GM23338 (cell line): ENCODE measurements around the gene GLOD4. TPM values are rescaled to one million over a fixed set of nuclear protein-coding genes. Genes with fewer than 3 reads are reported as not detected.

ENCODE experiments used
- CREB1 ChIP-seq: fragments of 250-450 bp; sonication (Bioruptor Pico); IDR thresholded peaks from 2 replicates; pipeline ENCODE4 v1.5.0; 2020; ENCODE audit warnings: low read depth, mild to moderate bottlenecking, moderate library complexity
- EZH2 ChIP-seq: fragments of 200-600 bp; sonication (generic); IDR thresholded peaks from one replicate; pipeline ENCODE4 v1.8.0; 2017; ENCODE audit warnings: antibody characterized with exemption, mild to moderate bottlenecking, low read depth; ENCODE audit not compliant: unreplicated experiment
- EZH2phosphoT487 ChIP-seq: fragments of 200-600 bp; sonication (generic); IDR thresholded peaks from one replicate; pipeline ENCODE4 v1.8.1; 2018; ENCODE audit warnings: antibody characterized with exemption; ENCODE audit not compliant: unreplicated experiment
- JUNB ChIP-seq: IDR thresholded peaks from one replicate; pipeline ENCODE4 v1.6.1; 2016; ENCODE audit warnings: antibody characterized with exemption; ENCODE audit not compliant: unreplicated experiment
- NANOG ChIP-seq: IDR thresholded peaks from 2 replicates; pipeline ENCODE4 v1.6.1; 2016; ENCODE audit warnings: antibody characterized with exemption, borderline replicate concordance
- POLR2AphosphoS5 ChIP-seq: IDR thresholded peaks from 2 replicates; pipeline ENCODE4 v1.6.1; 2016; ENCODE audit warnings: antibody characterized with exemption, low read depth
- STAT1 ChIP-seq: IDR thresholded peaks from one replicate; pipeline ENCODE4 v1.6.1; 2016; ENCODE audit warnings: antibody characterized with exemption; ENCODE audit not compliant: unreplicated experiment
- ZNF114 ChIP-seq: fragments of 250-450 bp; sonication (Bioruptor Pico); IDR thresholded peaks from 2 replicates; pipeline ENCODE4 v1.5.0; 2020; ENCODE audit warnings: mild to moderate bottlenecking, moderate library complexity
- ZNF331 ChIP-seq: fragments of 250-450 bp; sonication (Bioruptor Pico); IDR thresholded peaks from 2 replicates; pipeline ENCODE4 v1.5.0; 2020; ENCODE audit warnings: low read depth, mild to moderate bottlenecking, moderate library complexity
- polyA plus RNA-seq: library from polyadenylated mRNA; unstranded; fragments of >200 nt; fragmentation: Nextera tagmentation; extraction: Ambion mirVana; gene quantifications from 2 replicates; pipeline ENCODE4 v1.2.1, GENCODE V29; 2016
- total RNA-seq: library from RNA; depleted of rRNA; stranded (reverse); fragments of >200 nt; shearing (Covaris generic); gene quantifications from 2 replicates; pipeline ENCODE4 v1.2.3, GENCODE V29; 2014
- TF ChIP-seq, protein P1 (sequence below): fragments of 250-450 bp; sonication (Bioruptor Pico); IDR thresholded peaks from 2 replicates; pipeline ENCODE4 v1.5.0; 2020; ENCODE audit warnings: mild to moderate bottlenecking, moderate library complexity
- TF ChIP-seq, protein P2 (sequence below): IDR thresholded peaks from one replicate; pipeline ENCODE4 v1.6.1; 2018; ENCODE audit warnings: antibody characterized with exemption; ENCODE audit not compliant: unreplicated experiment
- TF ChIP-seq, protein P3 (sequence below): IDR thresholded peaks from 2 replicates; pipeline ENCODE4 v1.6.1; 2016; ENCODE audit warnings: antibody characterized with exemption

Gene GLOD4
- total and polyA plus RNA-seq, 2 experiments from 2014 or later: 120 to 122 TPM

DNA sequence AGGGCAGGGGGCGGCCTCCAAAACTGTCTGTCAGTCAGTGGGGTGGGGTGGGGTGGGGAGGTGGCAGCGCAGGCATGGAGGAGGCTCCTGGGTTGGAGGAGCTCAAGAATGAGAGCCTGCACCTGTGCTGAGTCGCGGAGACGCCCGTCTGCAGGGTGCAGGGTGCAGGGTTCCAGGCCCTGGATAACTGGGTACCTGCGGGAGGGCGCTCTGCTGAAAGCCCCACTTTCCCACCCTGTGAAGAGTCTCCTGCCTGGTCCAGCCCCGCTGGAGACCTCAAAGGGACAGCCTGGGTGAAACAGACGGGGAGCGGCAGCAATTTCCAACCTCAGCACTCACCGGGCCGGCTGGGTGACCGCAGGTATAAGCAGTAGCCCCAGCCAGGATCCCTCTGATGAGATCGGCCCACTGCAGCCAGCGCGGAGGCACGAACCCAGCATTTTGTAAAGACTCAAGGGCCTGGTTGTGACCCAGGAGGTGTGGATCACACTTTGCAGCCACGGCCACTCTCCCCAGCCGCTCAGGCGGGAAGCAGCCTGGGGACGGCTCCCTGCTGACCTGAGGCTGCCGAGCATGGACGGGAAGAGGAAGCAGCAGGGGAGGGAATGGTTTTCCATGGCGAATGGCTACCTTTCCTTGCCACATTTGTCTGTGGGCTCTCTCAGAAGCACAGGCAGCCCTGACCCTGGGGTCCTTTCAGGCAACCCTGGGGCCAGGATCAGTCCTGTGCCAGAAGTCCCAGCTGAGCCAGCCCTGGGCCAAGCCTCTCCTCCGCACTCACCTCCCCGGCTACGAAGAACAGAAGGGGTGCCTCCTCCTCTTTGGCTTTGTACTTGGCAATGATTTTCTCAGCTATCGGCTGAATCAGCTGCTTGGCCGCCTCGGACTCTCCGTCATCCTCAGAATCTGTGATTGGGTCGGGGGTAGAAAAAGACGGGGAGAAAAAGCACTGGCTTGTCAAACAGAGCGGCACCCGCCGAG is 21.1 kb upstream of the GLOD4 start (continued):
- TF ChIP-seq, protein P1, sequence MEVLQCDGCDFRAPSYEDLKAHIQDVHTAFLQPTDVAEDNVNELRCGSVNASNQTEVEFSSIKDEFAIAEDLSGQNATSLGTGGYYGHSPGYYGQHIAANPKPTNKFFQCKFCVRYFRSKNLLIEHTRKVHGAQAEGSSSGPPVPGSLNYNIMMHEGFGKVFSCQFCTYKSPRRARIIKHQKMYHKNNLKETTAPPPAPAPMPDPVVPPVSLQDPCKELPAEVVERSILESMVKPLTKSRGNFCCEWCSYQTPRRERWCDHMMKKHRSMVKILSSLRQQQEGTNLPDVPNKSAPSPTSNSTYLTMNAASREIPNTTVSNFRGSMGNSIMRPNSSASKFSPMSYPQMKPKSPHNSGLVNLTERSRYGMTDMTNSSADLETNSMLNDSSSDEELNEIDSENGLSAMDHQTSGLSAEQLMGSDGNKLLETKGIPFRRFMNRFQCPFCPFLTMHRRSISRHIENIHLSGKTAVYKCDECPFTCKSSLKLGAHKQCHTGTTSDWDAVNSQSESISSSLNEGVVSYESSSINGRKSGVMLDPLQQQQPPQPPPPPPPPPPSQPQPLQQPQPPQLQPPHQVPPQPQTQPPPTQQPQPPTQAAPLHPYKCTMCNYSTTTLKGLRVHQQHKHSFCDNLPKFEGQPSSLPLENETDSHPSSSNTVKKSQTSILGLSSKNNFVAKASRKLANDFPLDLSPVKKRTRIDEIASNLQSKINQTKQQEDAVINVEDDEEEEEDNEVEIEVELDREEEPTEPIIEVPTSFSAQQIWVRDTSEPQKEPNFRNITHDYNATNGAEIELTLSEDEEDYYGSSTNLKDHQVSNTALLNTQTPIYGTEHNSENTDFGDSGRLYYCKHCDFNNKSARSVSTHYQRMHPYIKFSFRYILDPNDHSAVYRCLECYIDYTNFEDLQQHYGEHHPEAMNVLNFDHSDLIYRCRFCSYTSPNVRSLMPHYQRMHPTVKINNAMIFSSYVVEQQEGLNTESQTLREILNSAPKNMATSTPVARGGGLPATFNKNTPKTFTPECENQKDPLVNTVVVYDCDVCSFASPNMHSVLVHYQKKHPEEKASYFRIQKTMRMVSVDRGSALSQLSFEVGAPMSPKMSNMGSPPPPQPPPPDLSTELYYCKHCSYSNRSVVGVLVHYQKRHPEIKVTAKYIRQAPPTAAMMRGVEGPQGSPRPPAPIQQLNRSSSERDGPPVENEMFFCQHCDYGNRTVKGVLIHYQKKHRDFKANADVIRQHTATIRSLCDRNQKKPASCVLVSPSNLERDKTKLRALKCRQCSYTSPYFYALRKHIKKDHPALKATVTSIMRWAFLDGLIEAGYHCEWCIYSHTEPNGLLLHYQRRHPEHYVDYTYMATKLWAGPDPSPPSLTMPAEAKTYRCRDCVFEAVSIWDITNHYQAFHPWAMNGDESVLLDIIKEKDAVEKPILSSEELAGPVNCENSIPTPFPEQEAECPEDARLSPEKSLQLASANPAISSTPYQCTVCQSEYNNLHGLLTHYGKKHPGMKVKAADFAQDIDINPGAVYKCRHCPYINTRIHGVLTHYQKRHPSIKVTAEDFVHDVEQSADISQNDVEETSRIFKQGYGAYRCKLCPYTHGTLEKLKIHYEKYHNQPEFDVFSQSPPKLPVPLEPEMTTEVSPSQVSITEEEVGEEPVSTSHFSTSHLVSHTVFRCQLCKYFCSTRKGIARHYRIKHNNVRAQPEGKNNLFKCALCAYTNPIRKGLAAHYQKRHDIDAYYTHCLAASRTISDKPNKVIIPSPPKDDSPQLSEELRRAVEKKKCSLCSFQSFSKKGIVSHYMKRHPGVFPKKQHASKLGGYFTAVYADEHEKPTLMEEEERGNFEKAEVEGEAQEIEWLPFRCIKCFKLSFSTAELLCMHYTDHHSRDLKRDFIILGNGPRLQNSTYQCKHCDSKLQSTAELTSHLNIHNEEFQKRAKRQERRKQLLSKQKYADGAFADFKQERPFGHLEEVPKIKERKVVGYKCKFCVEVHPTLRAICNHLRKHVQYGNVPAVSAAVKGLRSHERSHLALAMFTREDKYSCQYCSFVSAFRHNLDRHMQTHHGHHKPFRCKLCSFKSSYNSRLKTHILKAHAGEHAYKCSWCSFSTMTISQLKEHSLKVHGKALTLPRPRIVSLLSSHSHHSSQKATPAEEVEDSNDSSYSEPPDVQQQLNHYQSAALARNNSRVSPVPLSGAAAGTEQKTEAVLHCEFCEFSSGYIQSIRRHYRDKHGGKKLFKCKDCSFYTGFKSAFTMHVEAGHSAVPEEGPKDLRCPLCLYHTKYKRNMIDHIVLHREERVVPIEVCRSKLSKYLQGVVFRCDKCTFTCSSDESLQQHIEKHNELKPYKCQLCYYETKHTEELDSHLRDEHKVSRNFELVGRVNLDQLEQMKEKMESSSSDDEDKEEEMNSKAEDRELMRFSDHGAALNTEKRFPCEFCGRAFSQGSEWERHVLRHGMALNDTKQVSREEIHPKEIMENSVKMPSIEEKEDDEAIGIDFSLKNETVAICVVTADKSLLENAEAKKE (CRISPR knock-in tag): no peak
- no peak for TF ChIP-seq EZH2phosphoT487
- TF ChIP-seq, protein P2, sequence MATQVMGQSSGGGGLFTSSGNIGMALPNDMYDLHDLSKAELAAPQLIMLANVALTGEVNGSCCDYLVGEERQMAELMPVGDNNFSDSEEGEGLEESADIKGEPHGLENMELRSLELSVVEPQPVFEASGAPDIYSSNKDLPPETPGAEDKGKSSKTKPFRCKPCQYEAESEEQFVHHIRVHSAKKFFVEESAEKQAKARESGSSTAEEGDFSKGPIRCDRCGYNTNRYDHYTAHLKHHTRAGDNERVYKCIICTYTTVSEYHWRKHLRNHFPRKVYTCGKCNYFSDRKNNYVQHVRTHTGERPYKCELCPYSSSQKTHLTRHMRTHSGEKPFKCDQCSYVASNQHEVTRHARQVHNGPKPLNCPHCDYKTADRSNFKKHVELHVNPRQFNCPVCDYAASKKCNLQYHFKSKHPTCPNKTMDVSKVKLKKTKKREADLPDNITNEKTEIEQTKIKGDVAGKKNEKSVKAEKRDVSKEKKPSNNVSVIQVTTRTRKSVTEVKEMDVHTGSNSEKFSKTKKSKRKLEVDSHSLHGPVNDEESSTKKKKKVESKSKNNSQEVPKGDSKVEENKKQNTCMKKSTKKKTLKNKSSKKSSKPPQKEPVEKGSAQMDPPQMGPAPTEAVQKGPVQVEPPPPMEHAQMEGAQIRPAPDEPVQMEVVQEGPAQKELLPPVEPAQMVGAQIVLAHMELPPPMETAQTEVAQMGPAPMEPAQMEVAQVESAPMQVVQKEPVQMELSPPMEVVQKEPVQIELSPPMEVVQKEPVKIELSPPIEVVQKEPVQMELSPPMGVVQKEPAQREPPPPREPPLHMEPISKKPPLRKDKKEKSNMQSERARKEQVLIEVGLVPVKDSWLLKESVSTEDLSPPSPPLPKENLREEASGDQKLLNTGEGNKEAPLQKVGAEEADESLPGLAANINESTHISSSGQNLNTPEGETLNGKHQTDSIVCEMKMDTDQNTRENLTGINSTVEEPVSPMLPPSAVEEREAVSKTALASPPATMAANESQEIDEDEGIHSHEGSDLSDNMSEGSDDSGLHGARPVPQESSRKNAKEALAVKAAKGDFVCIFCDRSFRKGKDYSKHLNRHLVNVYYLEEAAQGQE: no peak
- no peak for TF ChIP-seq ZNF331 (CRISPR knock-in tag)
- TF ChIP-seq, protein P3, sequence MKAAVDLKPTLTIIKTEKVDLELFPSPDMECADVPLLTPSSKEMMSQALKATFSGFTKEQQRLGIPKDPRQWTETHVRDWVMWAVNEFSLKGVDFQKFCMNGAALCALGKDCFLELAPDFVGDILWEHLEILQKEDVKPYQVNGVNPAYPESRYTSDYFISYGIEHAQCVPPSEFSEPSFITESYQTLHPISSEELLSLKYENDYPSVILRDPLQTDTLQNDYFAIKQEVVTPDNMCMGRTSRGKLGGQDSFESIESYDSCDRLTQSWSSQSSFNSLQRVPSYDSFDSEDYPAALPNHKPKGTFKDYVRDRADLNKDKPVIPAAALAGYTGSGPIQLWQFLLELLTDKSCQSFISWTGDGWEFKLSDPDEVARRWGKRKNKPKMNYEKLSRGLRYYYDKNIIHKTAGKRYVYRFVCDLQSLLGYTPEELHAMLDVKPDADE: no peak
- no peak for TF ChIP-seq ZNF114 (CRISPR knock-in tag)
- TF ChIP-seq STAT1: no peak
- no peak for TF ChIP-seq CREB1
- no peak for TF ChIP-seq EZH2
- no peak for TF ChIP-seq POLR2AphosphoS5
- TF ChIP-seq NANOG: no peak
- TF ChIP-seq JUNB: no peak
